GM18867 (cell line): ENCODE results near the gene SLX9.

ENCODE experiments used
- ATAC-seq: cut with Tn5 transposase; IDR thresholded peaks from one replicate; pipeline ENCODE4 v1.9.1; 2021; ENCODE audit warnings: mild to moderate bottlenecking, moderate library complexity; ENCODE audit not compliant: unreplicated experiment

The SLX9 gene

DNA sequence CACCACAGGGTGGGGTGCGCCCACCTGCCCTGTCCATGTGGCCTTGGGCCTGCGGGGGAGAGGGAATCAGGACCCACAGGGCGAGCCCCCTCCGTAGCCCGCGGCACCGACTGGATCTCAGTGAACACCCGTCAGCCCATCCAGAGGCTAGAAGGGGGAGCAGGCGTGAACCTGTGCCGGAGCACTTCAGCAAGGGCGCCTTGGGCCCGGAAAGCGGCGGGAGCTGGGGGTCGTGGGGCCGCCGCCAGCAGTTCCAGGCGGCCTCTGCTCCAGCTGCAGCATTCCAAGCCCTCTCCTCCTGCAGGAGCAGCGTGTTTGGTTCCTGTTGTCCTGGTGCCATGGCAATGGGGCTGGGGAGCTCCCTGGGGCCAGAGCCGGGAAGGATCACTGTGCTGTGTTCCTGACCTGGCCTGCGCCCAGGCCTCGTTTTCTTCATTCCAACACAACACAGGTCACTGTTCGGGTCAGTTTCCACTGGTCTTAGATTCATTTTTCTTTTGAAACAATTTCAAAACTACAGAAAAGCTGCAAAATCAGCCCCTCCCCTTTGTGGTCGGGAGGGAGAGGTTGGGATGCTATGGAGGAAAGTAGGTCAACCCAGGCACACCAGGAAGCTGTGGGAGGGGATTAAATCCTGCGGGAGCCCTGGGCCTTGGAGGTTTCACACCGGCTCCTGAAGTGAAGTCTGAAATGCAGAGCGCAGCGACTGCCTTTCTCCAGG, 18.8 kb downstream of the SLX9 start:
- no peak for ATAC-seq

- ATAC-seq = no peak
Observed at GRCh38 chr21:44959376-44960091, 19.7 kb downstream of the SLX9 start.

- no peak for ATAC-seq
Observed at GRCh38 chr21:44960141-44961092, 20.6 kb downstream of the SLX9 start.

DNA sequence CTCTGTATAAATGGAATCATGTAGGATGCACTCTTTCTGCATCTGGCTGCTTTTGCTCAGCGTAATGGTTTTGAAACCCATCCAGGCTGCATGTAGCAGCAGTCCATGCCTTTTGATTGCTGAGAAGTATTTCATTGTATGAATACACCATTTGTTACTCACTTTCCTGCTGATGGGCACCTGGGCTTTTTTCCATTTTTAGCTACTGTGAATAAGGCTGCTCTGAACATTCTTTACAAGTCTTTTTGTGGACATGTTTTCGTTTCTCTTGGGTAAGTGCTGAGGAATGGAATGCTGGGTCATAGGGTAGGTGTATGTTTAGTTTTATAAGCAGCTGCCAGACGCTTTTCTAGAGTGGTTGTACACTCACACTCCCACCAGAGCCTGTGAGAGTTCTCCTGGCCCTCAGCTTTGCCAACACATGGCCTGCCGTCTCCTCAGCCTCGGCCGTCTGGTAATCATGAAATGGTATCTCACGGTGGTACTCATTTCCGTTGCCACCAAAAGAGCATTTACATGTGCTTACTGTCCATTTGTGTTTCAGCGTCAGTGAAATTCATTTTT, 22.7 kb downstream of the SLX9 start:
- ATAC-seq = no peak

DNA sequence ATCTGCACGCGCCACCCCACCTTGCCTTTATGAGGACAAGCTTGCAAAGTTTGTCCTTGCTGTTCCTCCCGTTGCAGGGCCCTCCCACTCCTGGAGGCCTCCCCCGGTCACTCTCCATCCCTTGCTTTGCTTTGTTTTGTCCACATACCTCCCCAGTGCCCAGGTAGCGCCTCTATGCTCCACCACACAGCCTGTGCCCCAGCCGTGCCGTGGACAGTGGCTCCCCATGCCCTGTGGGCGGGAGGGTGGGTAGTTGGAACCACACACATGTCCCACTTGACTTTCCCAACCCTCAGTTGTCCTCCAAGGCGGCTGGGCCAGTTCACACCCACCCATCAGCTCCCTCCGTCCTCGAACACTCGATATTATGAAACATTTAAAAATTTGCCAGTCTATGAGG, 24.6 kb downstream of the SLX9 start:
- ATAC-seq = no peak

- no peak for ATAC-seq
Observed at GRCh38 chr21:44965251-44966022, 25.6 kb downstream of the SLX9 start.

GRCh38 chr21:44966135-44967081, 26.6 kb downstream of the SLX9 start:
- ATAC-seq = no peak

DNA sequence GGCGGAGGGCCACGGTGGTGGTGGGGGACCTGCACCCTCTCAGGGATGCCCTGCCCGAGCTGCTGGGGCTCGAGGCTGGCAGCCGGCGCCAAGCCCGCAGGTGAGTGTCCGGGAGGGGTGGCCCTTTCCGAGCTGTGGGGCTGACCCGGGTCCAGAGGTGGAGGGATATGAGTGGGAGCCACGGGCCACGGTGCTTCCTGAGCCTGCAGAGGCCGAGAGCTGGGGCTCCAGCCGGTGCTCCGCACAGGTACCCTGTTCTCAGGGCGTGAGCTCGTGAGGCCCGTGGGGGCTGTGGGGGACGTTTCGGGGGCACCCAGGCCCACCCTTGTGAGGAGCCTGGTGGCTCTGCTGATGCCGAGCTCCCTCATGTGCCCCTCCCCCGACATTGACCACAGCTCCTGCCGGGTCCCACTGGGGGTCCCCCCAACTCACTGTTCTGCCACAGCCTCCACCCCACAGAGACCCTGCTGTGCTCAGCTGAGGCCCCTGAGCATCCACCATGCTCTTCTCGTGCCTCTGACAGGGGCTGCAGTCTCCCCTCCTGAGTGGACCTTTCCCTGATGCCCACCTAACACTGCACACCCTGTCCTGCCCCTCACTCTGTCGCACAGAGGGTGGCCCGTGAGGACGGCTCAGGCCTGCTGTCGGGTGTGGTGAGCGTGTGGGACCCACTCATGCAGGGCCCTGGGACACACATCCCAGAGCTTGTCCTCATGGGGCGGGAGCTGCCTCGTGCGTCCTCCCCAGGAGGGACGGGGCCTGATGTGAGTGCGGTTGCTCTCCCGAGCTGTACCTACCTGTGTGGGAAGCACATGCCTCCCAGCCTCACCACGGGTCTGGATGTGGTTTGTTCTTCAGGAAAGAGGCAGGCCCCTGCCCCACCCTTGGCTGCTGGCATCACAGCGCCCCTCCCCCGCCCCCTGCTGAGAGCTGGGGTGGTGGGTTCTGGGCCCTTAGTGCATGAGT, 27.5 kb downstream of the SLX9 start:
- ATAC-seq = no peak

GRCh38 chr21:44969066-44969670, 29.3 kb downstream of the SLX9 start:
- ATAC-seq = no peak

DNA sequence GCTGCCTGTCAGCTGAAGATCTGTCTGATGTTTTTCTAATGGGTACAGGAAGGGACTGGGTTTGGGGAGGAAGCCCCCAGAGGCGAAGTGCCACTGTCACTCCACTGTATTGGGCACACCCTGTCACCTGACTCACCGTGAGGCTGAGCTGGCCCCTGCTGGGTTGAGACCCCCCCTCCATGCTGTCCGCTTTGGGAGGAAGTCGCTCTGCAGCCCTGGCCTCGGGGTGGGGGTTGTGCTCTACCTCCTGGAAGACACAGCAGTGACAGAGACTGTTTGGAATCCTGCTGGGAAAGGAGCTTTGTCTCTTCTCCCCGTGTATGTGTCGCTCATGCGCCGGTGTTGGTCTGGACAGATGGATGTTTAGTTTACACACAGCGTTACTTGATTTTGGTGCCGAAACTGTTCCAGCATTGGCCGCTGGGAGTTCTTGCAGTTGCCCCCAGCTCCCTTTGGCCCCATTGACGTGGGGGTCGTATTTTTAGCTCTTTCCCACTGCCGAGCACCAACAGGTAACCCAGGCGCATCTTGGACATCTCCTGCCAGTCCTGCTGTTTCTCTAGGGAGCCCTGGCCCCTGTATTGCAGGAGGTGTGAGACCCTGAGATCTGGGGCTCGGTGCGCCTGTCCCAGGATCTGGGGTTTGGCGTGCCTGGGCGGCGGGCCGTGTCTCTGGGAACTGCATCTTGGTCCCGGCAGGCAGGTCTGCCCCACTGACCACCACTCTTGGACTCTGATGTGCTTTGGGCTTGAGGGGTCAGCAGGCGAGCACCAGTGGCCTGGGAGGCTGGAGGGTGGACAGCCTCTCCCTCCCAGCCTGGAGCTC, 30.3 kb downstream of the SLX9 start:
- ATAC-seq = no peak

- no peak for ATAC-seq
Observed at GRCh38 chr21:44970766-44971671, 31.2 kb downstream of the SLX9 start.

DNA sequence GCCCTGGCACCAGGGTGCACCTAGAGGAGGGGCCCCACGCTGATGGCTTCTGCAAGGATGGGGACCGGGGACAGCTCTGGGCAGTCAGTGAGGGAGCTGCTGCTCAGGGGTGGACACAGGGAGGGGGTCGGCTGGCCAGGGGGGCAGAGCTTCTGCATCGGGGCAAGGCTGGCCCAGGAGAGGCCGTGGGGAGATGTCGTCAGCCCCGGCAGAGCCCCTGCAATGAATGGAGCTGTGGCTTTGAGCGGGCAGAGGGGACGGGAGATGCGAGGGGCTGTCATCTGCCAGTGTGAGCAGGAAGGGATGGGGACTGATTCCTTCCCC, 31.8 kb downstream of the SLX9 start:
- ATAC-seq = no peak

DNA sequence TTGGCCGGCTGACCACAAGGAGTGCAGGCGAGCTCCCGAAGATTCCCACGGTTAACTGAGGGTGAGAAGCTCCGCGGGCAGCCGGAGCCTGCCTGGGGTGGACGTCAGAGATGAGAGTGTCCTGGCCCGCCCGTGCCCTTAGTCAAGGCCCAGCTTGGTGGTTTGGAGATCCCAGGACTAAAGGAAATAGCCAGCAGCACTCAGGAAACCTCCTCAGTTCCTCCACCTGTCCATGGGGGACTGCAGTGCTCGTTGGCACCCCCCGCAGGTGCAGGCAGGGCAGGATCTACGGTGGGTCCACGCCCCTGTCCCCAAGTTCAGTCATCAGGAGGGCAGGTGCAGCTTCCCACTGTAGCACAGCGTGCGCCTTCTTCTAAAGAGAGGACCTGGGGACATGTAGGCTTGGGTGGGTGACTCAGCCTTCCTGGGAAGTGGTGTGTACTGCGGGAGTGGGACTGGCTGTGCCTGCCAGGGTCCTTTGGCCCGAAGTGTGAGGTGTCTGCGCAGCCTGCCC, 32.5 kb downstream of the SLX9 start:
- no peak for ATAC-seq

DNA sequence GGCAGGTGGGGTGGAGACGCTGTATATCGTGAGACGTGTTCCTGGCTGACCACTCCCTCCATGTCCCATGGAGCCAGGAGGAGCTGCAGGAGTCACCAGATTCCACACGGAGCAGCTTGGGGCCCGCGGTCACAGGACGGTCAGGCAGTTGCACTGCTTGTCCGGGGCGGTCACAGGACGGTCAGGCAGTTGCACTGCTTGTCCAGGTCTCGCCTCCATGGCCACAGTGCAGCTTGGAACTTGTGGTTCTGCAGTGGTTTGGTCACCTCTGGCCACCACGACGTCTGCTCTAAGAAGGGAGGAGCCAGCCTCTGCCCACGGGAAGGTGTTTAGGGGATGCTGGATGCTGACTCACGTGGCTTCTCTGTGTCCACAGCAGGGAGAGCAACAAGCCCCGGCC, 33.0 kb downstream of the SLX9 start:
- no peak for ATAC-seq

DNA sequence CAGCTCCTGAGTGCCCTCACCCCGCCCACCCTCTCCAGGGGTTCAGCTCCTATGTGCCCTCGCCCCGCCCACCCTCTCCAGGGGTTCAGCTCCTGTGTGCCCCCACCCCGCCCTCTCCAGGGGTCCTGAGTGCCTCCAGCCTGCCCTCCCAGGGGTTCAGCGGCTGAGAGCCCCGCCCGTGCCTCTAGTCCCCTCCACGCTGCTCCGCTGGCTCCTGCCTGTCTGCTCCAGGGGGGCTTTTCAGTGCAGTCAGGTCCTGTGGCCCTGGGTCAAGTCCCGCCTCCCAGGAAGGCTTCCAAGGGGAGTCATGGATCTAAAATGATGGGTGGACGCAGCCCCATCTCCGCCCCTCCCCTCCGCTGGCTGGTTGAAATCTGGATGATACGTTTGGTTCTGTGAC, 33.8 kb downstream of the SLX9 start:
- ATAC-seq = no peak

- no peak for ATAC-seq
Observed at GRCh38 chr21:44974676-44975075, 34.8 kb downstream of the SLX9 start.
